Activated CD8-positive, alpha-beta memory T cell treated with anti-CD3 and anti-CD28 coated beads for 1 hour (primary cell): ENCODE measurements around the gene C20orf204.

ENCODE experiments used
- DNase-seq, 2 donors: peaks; one replicate each; pipeline ENCODE4 v3.0.0-alpha.2; 2020; ENCODE audit warnings: low read depth in 1 of 2; ENCODE audit errors: extremely low read depth in 1 of 2

C20orf204 gene

DNA sequence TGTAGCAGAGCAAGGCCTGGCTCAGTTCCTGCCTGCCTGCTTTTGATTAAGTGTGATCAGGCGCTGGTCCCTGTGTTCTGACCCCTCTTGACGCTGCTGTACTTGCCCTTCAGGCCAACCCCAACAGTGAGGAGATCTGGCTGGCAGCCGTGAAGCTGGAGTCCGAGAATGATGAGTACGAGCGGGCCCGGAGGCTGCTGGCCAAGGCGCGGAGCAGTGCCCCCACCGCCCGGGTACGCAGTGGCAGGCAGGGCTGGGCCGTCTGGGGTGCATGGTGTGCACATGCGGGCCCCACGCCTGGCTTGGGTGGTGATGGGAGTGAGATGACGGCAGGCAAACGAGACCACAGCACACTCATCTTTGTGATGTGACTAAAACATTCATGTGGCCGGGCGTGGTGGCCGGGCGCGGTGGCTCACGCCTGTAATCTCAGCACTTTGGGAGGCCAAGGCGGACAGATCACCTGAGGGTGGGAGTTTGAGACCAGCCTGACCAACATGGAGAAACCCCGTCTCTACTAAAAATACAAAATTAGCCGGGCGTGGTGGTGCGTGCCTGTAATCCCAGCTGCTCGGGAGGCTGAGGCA is 10.1 kb upstream of the C20orf204 start:
- DNase-seq = no peak

DNA sequence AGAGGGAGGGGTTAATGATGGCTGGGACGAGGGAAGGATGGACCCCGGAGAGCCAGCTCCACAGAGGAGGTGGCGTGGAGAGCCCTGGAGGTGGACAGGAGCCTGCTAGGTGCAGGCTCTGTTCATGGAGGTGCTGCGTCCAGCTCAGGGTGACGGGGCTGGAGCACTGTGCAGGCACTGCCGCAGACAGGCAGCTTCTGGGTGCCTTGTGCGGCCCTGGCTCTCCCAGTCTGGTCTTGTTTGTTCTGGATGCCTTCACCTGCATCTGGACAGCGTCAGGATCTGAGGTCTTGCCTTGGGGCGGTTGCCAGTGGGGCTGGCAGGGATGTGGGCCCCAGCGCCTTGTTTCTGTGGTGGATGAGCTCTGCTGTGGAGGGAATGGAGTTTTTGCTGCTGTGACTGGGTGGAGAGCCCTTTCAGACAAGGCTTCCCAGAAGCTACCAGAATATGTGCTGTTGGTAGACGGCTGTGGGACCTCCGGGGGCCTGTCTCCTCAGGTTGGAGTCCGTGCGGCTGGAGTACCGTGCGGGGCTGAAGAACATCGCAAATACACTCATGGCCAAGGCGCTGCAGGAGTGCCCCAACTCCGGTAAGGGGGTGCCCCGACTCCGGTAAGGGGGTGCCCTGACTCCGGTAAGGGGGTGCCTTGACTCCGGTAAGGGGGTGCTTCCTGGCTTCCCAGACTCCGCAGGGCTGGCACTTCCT is 7.8 kb upstream of the C20orf204 start:
- no peak for DNase-seq

DNA sequence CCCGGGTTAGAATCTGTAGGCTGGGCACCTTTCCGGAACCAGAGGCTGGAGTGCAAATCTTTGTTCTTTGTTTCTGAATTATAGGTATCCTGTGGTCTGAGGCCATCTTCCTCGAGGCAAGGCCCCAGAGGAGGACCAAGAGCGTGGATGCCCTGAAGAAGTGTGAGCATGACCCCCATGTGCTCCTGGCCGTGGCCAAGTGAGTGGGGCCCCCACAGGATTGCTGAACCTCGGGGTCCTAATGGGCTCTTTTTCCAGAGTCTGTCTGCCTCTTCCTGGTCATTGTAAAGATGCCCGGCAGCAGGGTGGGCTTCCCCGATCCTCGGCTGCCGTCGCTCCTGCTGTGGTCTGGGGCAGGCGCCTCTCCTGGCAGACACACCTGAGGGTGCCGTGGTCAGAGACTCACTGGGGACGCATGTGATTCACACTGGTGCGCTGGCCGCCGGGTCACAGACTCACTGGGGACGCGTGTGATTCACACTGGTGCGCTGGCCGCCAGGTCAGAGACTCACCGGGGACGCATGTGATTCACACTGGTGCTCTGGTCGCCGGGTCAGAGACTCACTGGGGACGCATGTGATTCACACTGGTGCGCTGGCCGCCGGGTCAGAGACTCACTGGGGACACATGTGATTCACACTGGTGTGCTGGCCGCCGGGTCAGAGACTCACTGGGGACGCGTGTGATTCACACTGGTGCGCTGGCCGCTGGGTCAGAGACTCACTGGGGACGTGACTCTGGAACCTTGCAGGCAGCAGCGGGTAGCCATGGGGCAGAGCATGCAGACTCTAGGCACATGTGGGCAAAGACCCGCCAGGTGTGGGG is 6.5 kb upstream of the C20orf204 start:
- no peak for DNase-seq

DNA sequence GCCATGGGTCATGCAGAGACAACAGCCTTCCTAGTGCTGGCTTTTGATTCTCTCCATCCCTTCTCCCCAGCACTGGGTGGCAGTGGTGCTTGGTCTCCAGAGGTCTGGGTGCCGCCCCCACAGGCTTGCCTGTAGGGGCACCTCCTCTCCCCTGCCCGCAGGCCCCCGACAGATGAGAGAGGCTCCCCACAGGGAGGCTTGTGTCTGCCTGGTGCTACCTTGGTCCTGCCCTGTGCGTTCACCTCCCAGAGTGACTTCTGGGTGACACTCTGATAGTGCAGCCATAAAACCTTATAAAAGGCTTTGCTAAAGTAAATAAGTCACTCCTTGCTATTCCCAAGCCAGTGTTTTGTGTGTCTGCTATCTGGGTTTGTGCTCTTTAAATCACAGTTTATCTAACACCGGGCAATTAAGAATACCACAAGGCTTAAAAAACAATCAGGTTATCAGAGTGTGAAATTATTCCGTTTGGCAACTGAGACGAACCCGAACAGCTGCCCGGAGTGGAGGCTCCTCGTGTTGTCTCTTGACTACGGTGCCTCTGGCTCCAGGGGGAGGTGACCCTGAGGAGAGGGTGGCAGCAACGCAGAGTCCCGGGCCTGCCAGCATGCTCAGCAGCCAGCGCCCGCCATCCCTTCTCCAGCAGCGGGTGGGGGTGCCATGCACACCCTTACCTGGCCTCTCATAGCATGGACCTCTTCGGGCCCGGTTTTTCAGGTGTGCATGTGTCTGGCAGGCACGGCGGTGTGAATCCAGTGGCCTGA is 5.4 kb upstream of the C20orf204 start:
- DNase-seq = no peak

DNA sequence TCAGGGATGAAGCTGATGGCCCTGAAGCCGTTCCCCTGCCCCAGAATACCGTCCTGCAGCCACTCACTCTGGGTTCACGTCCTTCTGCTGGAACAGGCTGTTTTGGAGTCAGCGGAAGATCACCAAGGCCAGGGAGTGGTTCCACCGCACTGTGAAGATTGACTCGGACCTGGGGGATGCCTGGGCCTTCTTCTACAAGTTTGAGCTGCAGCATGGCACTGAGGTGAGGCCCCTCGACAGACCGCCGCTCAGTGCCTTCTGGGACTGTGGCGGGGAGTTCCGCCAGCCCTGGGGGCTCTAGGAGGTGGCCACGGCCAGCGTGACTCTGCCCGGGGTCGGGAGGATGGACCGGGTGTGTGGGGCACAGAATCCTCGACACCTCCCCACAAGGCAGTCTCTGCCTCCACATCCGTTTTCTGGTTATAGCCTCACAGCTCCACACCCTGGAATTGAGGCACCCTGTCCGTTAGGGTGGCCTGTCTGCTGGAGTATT is 4.1 kb upstream of the C20orf204 start:
- no peak for DNase-seq

DNA sequence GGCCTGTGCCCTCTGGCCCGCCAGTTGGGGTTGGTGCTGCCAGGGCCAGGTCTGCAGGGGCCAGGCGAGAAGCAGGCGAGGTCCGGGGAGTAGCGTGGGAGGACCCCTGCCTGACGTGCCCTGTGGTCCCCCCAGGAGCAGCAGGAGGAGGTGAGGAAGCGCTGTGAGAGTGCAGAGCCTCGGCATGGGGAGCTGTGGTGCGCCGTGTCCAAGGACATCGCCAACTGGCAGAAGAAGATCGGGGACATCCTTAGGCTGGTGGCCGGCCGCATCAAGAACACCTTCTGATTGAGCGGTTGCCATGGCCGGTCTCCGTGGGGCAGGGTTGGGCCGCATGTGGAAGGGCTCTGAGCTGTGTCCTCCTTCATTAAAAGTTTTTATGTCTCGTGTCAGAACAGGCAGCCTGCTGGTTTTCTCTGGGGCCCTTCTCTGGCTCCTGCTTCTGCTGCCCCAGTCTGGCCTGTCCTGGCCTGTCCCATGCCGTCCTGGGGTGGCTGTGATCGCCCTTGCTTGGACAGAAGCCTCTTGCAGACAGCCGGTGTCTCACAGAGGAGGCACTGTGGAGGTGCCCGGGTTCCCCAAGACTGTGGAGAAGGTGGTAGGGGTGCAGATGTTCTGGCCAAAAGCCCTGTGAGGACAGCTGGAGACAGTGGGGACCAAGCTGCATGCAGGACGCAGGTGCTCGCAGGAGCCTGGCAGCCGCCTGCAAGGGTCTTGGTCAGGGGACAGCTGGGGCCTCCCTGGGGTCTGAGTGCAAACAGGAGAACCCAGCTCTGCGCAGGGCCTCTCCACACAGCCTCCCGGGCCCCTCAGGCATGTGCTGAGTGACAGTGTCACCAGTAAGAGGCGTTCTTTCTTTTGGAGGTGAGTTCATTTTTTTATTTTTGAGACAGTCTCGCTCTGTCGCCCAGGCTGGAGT is 3.0 kb upstream of the C20orf204 start:
- no peak for DNase-seq

DNA sequence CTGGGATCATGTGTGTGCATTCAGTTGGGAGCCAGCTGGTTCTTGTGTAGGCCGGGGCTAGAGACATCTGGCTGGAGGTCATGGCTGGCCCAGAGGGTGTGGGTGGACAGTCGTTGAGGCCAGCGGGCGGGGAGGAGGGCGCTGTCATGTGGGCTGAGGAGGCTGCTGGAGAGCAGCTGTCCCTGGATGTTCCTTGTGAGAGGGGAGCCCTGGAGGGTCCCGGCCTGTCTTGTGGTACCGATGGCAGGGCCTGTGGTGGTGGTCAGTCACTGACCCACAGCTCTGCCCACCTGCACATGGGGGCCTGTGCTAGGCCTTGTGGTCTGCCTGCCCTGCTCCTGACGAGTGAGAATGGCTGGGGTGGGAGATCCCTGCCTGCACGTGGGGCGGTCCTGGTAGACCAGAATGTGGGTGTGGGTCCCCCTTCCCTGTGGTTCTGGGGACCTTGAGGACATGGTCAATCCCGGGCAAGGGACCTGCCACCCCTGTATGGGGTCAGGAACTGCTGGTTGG is 1.9 kb upstream of the C20orf204 start:
- no peak for DNase-seq

DNA sequence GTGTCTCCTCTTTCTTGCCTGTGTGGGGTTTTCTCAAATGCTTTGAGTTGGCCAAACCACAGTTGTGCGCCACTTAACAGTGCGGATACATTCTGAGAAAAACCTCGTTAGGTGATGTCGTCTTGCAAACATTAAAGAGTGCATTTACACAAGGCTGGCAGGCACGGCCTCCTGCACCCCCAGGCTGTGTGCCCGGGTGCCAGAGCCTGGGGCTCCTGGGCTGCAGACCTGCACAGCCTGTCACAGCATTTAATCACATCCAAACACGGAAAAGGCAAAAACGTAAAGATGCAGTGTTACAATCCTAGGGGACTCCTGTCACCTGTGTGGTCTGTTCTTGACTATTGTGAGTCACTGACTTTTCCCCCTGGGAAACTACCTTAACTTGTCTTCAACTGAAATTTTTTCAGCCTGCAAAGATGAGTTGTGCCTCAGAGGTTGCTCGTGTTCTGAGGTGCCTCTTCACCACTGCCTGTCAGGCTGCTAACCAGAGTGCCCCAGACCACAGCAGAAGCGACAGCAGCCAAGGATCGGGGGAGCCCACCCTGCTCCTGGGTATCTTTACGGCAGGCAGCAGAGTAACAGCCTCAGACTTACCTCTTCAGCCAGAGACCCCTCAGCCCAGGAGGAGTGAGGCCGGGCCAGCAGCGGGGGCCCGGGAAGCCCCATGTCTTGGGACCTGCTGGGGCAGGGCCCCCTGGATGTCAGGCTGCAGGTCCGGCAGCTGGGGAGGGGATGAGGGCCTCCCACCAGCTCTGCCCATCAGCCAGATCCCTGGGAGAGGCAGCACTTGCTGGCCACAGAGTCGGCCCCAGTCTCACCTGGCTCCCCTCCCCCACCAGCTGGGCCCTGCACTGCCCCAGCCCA is 683 bp upstream of the C20orf204 start:
- DNase-seq = no peak

DNA sequence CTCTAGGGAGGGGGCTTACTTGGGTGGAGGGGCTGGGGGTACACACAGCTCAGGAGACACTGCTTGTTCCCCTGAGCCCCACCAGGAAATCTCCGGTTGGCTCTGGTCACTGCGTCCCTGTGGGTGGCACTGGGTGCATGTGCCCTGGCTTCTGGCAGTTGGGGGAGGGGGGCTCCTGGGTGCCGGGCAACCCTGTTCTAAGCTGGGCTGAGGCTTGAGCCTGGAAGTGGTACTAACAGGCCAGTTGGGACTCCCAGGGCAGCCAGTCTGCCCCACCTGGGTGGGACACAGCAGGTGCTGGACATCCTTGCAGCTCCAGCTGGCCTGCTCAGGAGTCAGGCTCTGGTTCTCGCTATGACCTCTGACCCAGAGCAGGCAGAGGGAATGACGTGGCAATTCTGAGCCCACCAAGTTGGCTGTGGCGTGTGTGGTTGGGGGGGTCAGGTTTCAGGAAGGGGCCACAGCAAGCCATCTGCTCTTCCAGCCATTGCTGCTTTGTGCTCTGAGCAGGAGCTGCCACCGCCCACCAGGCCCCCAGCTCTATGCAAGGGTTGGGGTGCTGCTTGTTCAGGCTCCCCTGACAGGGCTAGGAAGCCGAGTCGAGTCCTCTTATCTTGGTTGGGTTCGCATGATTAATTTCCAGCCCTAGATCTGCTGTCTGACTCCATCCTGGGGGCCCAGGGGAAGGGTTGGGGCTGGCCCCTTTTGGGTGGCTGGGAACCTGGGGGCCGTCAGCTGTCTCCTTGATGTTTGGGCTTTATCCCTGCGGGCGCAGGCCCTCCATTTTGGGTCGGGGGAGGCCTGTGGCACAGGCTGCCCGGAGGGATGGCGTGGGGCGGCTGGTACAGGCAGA is 590 bp downstream of the C20orf204 start:
- DNase-seq = no peak

DNA sequence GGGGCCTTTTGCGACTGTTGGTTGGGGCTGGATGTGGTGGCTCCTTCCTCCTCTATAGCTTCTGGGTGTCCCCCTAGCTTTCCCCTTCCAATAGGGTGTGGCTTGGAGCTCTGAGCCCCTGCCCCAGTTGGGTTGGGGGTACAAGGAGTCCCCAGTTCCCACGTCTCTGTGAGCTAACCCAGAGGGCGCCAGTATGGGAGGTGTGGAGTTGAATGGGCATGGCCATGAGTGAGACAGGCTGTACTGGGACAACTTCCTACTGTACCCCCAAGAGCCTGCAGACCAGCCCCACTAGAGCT is 1.2 kb downstream of the C20orf204 start:
- DNase-seq = no peak

DNA sequence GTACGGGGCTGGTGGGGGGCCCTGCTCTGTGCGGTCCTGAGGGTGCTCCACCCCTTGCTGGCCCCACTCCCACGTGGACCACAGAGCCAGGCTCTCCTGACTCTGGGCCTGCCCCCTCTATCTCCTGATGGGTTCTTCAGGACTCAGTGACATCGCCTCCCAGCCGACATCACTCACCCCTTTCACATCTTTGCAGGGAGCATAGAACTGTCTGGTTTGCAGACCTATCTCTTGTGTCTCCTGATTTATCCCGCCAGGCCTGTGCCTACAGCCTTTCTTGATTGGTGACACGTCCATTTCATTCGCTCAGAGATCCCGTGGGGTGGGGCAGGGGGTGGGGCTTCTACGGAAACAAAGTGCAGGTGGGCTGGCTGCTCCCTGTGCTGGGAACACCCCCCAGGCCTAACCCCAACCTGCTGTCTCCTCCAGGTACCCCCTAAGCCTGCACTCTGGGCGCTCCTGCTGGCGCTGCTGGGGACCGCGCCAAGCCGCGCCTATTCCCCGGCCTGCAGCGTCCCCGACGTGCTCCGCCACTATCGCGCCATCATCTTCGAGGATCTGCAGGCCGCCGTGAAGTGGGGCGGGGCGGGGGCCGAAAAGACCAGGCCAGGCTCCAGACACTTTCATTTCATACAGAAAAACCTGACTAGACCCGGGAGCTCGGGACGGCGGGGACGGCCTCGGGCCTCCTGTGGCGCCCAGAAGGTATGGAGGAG is 1.7 kb downstream of the C20orf204 start:
- no peak for DNase-seq

DNA sequence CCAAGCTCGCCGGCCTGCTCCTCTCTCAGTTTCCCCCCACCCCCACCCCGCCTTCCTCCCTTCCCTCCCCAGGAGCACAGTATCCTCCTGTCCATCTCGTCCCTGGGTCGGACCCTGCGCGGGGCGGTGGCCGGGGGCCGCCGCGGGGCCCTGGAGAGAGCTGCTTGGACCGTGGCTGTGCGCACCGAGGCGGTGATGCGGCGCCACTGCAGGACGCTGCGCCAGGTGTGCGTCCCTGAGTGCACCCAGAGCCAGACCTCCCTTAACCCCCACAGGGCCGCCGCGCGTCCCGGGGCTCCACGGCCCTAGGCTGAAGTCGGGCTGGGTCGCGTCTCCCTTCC is 2.2 kb downstream of the C20orf204 start:
- DNase-seq = no peak

DNA sequence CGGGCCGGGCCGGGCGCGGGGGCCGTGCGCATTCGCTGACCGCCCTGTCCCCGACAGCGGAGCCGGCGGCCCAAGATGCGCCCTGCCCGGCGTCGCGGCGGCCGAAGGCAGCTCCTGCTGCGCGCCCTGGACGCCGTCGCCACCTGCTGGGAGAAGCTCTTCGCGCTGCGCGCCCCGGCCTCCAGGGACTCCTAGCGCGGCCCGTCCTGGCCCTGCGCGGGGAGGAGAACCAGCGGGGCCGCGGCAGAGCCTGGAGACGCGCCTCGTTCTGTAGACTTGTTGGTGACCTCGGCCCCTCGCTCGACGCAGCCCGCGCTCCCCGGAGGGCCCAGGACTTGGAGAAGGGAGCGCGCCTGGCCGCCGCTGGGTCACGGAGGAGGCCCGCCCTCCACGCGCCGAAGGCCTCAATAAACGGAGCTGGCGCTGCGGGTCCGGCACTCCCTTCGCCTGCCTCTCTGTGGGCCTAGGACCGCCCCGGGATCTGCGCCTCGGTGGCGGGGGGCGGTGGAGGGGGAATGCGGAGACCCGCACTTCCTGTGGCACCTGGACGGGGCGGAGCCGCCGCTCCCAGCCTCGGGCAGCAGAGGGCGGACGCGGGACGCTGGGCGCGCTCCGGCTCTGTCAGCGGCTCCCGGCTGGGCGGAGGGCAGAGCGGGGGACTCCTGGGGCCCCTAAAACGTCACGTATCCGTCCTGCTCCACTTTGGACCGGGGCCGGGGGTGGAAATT is 2.7 kb downstream of the C20orf204 start:
- peak; percentile 24 to 61 for DNase-seq

DNA sequence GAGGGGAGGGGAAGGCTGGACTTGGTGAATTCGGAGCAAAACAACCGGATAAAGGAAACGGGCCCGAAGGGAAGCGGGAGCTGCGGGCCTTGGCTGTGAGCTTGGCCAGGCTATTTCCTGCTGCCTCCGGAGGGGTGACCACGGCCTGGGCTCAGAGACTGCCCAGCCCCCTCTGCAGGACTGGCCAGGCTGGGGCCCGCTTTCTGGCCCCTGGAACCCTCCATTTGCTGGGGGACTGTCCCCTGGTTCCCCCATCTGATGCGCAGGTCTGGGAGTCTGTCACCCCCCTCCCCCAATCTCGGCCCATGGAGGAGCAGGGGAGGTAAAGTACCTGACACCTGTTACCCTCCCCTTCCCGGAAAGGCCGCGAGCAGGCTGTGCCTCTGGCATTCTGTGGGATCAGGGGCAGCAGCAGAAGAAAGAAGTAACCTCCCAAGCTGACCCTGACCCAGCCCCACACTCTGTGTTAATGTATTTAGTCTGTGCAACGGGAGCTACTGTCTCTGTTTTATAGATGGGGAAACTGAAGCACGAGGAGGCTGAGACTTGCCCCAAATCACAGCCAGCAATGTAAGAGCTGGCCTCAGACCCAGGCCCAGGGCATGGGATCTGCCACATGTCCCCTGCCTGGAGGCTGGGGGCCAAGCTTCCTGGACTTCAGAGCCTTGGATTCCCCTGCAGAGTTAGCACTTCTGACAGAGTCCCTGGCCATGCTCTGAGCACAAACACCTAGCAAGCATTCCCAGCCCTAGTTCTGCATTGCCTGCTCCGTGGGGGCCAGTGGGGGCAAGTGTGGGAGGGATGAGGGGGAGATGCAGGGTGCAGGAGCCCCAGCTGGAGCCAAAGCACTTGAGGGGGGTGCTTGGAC is 3.5 kb downstream of the C20orf204 start:
- no peak for DNase-seq

DNA sequence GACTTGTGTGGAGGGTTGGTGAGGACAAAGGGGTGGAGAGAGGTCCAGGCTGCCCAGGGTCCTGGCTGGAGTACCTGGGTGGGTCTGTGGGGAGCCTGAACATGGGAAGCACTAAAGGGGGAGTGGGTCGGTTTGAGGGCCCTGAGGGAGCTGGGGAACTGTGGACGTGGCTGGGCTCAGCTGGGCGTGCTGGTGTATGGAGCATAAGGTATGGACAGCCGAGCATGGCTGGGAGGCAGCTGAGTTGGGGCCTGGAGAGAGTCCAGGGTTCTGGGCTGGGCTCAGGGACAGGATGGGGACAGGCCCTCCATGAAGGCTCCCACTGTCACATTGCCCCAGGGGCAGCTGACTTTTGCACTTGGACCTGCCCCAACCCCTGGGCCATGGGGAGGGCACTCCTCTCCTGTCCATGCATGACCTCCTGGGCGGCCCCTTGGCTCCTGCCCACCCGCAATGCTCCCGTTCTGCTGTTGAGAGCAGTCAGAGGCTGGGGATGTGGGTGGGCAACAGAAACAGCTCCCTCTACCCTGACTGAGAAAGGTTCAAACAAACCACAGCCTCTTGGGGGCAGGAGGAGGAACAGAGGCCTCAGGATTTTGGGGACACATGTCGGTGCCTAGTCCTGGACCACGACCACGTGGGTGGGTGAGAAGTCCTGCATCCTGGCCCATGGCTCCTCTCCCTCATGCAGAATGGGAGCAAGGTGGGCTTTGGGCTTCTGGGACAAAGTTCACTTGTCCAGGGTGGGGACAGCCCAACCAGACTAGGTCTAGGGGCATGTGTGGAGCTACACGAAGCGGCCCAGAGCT is 4.5 kb downstream of the C20orf204 start:
- no peak for DNase-seq
